Lower leg skin (tissue), 3 donors: ENCODE data around the gene ZBED3.

Source experiments
- POLR2A ChIP-seq, 2 donors: fragments of 450-650 bp; IDR thresholded peaks; one replicate each; pipeline ENCODE4 v1.6.1; 2016 to 2017; ENCODE audit warnings: antibody characterized with exemption in 2 of 2, mild to moderate bottlenecking in 1 of 2, moderate library complexity in 1 of 2
- TF ChIP-seq, protein P1 (sequence below), 3 donors: fragments of 450-650 bp; IDR thresholded peaks; one replicate each; pipeline ENCODE4 v1.5.1; 2016; ENCODE audit warnings: antibody characterized with exemption in 3 of 3, mild to moderate bottlenecking in 3 of 3, moderate library complexity in 2 of 3

DNA sequence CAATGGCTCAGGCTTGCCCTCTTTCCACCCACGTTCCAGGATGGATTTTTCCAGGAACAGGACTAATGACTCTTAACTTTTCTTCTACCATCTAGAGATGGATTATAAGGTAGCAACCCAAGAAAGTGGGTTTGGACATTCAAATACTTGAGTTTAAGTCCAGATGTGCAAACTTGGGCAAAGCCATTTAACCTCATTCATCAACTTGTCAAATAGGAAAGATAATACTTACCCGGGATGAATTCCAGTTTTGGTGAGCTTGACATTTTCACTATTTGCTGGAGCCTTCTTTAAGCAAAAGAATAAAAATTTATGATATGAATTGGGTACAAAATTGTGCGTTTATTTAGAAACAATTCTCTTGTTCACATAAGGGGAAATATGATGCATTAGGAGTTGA, 44.3 kb upstream of the ZBED3 start:
- TF ChIP-seq, protein P1, sequence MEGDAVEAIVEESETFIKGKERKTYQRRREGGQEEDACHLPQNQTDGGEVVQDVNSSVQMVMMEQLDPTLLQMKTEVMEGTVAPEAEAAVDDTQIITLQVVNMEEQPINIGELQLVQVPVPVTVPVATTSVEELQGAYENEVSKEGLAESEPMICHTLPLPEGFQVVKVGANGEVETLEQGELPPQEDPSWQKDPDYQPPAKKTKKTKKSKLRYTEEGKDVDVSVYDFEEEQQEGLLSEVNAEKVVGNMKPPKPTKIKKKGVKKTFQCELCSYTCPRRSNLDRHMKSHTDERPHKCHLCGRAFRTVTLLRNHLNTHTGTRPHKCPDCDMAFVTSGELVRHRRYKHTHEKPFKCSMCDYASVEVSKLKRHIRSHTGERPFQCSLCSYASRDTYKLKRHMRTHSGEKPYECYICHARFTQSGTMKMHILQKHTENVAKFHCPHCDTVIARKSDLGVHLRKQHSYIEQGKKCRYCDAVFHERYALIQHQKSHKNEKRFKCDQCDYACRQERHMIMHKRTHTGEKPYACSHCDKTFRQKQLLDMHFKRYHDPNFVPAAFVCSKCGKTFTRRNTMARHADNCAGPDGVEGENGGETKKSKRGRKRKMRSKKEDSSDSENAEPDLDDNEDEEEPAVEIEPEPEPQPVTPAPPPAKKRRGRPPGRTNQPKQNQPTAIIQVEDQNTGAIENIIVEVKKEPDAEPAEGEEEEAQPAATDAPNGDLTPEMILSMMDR (IDR thresholded peaks at IDR 0.05) = no peak
- no peak for TF ChIP-seq POLR2A (IDR thresholded peaks at IDR 0.05)
